WTC11 (cell line): ENCODE results near the gene FHAD1.

Experiments
- CTCF ChIP-seq: fragments of 200-600 bp; IDR thresholded peaks from 2 replicates; pipeline ENCODE4 v1.8.0; 2022; ENCODE audit warnings: antibody characterized with exemption
- NR2C2 ChIP-seq: sonication (generic); formaldehyde crosslinking; IDR thresholded peaks from 2 replicates; pipeline ENCODE4 v1.8.0; 2022; ENCODE audit warnings: mild to moderate bottlenecking, missing genetic modification reagents

GRCh38 chr1:15445390-15446122 lies 198.5 kb downstream of the FHAD1 start:
- TF ChIP-seq CTCF (no peak), NR2C2 (CRISPR knock-in tag) (no peak)
